Sciatic nerve (tissue), 2 donors: ENCODE data around the gene TEKTIP1. TPM values are rescaled to one million over a fixed set of nuclear protein-coding genes. Genes with fewer than 3 reads are reported as not detected.
"Not testable (repeated sequence)": the region's sequence is repeated elsewhere in the genome, so short reads cannot be mapped to it uniquely, and the experiment has no call there.

Experiments used
- ATAC-seq: fragments of 200-7000 bp; cut with Tn5 transposase; one replicate; pipeline ENCODE4 v1.9.1; 2020; ENCODE audit warnings: mild to moderate bottlenecking, moderate library complexity
- DNase-seq: peaks from one replicate; pipeline ENCODE4 v3.0.0-alpha.2; 2020; ENCODE audit warnings: low spot score
- intact Hi-C: fragments of 100-400 bp; cut with DNase I; formaldehyde crosslinking; loops from one replicate; pipeline ENCODE4 v1.14.2; 2022
- total RNA-seq: library from RNA; stranded (reverse); fragmentation: NEBNext Ultra II Directional; extraction: Animal tissue kit (Norgen Biotek cat#: 25700); gene quantifications from one replicate; pipeline ENCODE4 v1.2.1, GENCODE V29; 2021
- donor health status: DM: no; HTN: no; CAD: no.
- donor health status: DM: no; HTN: no; CAD: no.

TEKTIP1 gene
- total RNA-seq, 1 donor from 2014 or later: 4.9 TPM

DNA sequence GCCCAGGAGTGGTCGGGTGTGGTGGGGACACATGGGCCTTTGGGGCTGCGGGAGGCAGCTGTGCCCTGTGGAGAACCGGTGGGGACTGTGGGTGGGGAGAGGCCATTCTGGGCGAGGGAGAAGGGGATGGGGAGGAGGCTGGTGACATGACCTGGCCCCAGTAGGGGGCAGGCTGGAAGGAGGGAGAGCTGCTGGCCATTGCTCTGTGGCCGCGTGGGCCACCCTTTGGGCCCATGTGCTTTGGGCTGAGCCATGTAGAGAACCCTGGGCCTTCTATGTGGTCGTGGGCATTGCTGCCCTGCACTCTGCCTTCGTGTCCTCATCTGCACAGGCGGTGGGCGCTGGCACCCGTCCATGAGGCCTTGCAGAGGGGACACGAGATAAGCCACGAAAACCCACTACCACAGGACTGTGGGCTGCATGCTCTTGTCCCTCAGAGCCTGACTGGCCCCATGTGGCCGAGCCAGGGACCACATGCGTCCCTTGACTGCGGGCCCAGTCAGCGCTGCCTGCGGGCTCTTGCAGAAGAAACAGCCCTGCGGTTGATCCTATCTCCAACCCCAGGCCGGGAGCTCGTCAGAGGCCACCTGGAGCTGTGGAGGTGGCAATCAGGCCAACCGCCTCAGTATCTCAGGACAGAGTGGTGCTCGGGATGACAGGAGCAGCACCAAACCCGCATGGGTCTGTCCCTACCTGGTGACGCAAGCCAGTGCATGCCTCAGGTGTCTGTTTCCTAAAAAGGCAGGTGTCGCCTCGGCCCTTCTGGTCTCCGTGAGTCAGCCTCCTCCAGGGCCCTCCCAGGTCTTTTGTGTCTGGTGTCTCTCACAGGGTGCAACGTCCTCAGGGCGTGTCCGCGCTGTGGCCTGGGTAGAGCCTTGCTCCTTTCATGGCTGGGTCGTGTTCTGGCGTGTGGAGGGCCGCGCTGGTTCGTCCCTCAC, 18.5 kb upstream of the TEKTIP1 start:
- DNase-seq: no peak
- ATAC-seq: no peak
- intact Hi-C loops: no loop called here

DNA sequence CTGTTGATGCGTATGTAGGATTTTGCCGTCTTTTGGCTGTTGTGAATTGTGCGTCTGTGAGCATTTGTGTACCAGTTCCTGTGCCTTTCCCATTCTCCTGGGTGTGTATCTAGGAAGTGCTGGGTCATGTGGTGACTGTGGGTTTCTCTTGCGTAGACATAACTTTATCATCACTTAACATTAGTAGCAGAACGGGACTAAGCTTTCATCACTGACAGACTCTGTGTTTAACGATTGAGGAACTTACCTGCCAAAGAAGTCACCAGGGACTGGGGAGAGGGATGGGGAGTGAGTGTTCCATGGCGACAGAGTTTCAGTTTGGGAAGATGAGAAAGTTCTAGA, 17.9 kb upstream of the TEKTIP1 start:
- no peak for DNase-seq
- no peak for ATAC-seq
- intact Hi-C loops: no loop called here

DNA sequence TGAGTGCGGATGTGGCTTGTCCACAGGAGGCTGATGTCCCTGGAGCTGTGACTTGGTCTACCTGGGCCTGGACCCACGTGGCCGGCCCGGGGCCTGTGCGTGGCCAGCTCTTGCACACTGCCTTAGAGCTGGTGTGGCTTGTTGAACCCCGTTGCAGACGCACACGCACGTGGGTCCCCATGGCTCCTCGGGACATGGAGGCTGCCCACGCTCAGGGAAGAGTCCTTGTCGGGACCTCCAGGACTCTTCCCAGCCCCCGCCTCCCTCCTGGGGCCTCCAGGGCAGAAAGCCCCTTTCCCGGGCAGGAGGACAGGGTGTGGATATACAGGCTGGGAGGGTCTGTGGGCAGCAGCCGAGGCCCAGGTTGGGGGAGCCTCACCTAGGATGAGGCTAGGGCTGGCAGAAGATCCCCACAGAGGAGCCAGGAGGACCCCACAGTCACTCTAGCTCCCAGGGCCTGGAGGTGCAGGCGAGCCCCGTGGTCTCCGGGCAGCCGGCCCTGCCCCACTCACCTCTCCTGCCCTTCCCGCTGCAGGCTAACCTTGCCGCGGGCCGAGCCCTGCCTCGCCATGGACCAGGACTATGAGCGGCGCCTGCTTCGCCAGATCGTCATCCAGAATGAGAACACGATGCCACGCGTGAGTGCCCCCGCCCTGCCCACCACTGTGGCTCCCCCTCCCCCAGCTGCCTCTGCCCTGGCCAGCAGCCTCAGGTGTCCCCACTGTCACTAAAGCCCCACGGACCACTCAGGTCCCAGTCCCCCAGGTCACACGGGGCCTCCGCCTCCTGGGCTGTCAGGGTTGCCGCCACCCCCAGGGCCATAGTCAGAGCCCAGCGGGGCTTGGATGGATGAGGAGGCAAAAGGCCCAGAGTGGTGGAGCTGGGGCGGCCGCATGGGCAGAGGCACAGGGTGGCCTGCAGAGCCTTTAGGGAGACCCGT, 16.3 kb upstream of the TEKTIP1 start:
- intact Hi-C loops: no loop called here
- ATAC-seq: no peak
- DNase-seq: no peak

DNA sequence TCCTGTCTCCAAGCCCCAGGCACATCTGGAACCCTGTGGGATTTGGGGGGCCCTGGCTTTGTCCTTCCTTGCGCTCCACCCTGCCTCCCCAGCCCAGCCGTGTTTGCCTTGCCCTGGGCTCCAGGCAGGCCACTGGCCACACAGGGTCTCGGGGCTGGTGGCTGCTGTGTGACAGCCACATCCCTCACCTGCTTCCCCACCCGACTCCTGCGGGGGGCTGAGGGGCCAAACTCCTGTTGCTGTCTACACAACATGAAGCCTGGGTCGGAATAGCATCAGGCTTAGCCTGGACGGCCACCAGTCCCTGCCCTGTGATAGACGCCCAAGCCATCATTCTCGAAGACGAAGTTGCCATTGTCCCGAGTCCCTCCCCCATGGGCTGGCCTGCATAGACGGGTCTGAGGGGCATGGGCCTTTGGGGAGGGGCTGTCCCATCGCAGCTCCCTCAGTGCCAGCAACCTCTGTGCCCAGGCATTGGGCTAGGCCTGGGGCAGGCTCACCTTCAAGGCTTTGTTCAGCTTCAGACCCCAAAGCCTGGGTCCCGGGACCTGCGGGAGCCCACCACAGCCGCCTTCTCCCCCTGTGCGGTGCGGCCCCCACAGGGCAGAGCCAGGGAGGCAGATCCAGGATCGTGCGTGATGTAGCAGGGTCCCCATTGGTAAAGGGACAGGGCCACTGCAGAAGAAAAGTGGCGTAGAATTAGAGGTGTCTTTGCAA, 15.5 kb upstream of the TEKTIP1 start:
- ATAC-seq (no peak), DNase-seq (no peak)
- intact Hi-C loops: no loop called here

DNA sequence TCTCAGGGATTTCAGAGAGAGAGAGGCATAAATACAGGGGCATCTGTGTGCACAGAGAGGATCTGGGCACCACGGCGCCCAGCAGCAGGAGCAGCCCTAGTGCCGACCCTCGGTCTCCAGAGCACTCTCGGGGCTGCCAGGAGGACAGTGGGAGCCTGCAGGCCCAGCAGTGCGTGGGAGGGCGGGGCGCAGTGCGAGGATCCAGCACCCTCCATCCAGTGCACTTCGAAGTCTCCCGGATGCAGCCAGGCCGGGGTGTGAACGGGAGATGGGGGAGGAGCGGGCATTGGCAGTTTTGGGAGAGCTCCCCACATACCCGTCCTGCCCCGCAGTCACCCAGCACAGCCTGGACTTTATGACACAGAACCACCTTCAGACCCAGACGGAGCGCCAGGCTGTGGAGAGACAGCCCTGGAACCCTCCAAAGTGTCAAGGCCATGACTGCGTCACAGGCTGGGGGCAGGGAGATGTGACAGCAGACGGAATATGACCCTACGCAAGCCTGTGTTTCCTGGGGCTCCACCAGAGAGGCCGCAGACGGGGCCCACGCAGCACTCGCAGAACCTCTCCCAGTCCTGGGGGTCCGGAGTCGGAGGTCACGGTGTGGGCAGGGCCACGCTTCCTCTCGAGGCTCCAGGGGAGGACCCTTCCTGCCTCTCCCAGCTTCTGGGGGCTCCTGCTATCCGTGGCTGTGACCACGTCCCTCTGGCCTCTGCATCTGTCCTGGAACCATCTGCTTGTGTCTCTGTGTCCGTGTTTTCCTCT, 14.7 kb upstream of the TEKTIP1 start:
- intact Hi-C loops: no loop called here
- ATAC-seq (no peak), DNase-seq (no peak)

DNA sequence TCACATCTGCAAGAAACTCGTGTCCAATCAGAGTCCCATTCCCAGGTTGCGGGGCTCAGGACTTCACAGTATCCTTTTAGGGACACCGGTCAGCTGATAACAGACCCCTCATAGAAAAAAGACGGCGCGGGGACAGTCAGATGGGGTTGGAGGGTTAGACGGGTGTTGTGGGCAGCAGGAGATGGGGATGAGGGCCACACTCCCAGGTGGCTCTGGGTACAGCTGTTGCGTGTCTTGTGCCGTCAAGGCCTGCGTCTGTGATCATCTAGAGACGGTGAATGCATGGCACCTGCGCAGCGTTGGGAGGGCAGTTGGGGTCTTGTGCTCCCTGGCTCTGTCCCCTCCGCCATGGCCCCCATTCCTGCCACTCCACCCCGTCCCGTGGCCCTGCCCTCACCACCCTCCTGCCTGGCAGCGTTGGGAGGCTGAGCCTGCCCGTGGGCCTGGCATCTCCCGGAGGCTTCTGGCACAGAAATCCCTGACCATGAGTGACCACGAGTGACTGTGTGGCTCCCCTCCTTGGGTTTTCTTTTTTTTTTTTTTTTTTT, 14.0 kb upstream of the TEKTIP1 start:
- DNase-seq (no peak), ATAC-seq (no peak)
- intact Hi-C loops: no loop called here

DNA sequence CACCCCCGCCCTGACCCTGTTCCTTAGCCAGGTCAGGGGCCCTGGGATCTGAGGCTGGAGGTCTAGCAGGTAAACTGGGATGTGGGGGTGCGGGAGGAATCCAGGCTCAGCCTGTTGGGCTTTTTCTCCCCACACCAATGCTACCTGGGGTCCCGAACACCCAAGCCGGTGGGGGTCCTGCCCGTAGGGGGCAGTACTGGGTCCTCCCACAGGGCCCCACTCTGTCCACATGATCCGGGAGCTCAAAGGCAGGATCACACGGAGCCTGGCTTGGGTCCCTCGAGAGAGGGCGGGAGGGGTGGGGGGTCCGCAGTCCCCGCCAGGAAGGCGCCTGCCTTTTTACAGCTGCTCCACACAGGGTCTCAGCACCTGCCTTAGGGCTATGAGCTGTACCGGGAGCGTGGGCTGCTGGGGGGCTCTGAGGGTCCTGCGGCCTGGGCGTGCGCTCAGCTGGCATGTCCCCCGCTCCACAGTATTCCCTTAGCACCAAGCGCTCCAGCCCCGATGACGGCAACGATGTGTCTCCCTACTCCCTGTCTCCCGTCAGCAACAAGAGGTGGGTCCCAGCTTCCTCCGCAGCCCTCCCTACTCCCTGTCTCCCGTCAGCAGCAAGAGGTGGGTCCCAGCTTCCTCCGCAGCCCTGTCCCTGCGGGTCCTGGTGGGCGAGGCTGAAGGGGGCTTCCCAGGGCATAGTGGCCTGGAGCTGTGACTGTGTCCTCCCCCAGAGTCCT, 12.3 kb upstream of the TEKTIP1 start:
- no peak for DNase-seq
- no peak for ATAC-seq
- intact Hi-C loops: no loop called here

DNA sequence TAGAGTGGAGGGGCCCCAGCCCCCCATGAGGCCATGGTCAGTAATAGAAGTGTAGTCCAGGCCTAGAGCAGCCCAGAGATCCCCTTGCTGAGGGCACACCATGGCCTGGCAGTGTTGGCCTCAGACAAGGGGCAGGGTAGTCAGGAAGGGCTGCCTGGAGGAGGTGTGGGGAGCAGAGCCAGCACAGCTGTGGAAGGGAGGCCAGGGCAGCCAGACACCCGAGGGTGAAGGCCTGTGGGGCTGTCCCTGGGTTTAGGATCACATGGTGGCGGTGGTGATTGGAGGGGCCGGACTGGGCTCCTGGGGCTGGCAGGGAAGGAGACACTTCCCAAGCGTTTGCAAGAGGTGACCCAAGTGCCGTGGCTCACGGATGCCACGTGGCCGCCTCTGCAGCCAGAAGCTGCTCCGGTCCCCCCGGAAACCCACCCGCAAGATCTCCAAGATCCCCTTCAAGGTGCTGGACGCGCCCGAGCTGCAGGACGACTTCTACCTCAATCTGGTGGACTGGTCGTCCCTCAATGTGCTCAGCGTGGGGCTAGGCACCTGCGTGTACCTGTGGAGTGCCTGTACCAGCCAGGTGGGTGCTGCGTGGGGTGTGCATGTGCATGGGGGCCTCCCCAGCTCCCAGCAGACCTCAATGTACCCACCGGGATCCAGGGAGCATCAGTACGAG, 11.6 kb upstream of the TEKTIP1 start:
- DNase-seq (no peak), ATAC-seq (no peak)
- intact Hi-C loops: no loop called here

DNA sequence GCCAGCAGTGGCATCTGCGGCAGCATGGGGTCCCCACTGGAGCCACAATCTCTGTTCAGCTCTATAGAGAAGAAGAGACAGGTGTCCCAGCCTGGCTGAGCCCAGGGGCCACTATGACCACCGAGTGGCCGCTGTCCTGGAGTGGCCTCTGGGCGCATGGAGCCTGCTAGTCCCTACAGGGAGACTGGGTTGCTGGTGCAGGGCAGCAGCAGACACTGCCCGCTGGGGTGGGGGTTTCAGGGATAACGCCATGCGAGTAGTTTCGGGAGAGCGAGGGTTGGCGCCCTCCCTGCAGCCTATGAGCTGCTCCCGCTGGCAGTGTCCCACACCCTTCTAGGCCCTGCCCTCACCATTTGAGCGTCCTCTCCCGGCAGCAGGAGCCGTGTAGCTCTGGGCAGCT, 10.9 kb upstream of the TEKTIP1 start:
- no peak for ATAC-seq
- intact Hi-C loops: no loop called here
- DNase-seq: no peak

DNA sequence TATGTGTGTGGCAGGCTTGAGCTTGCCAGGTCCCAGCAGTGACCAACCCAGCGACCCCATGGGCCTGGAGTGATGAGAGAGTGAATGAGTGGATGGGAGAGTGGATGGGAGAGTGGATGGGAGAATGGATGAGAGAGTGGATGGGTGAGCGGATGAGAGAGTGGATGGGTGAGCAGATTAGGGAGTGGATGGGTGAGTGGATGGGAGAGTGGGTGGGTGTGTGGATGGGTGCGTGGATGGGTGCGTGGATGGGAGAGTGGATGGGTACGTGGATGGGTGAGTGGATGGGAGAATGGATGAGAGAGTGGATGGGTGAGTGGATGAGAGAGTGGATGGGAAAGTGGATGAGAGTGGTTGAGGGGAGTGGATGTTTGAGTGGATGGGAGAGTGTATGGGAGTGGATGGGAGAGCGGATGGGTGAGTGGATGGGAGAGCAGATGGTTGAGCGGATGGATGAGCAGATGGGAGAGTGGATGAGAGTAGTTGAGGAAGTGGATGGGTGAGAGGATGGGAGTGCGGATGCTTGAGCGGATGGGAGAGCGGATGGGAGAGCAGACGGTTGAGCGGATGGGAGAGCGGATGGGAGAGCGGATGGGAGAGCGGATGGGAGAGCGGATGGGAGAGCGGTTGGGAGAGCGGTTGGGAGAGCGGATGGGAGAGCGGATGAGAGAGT, 10.3 kb upstream of the TEKTIP1 start:
- intact Hi-C loops: no loop called here
- no peak for DNase-seq
- ATAC-seq: no peak

DNA sequence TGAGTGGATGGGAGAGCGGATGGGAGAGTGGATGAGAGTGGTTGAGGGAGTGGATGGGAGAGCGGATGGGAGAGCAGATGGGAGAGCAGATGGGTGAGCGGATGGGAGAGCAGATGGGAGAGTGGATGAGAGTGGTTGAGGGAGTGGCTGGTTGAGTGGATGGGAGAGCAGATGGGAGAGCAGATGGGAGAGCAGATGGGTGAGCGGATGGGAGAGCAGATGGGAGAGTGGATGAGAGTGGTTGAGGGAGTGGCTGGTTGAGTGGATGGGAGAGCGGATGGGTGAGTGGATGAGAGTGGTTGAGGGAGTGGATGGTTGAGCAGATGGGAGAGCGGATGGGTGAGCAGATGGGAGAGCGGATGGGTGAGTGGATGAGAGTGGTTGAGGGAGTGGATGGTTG, 9.7 kb upstream of the TEKTIP1 start:
- ATAC-seq, DNase-seq, intact Hi-C loops: not testable (repeated sequence)

DNA sequence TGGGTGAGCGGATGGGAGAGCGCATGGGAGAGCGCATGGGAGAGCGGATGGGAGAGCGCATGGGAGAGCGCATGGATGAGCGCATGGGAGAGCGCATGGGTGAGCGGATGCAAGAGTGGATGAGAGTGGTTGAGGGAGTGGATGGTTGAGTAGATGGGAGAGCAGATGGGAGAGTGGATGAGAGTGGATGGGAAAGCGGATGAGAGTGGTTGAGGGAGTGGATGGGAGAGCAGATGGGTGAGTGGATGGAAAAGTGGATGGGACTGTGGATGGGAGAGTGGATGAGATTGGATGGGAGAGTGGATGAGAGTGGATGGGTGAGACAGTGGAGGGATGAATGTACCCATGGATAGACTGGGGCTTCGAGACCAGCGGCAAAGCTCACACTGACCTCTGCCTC, 8.6 kb upstream of the TEKTIP1 start:
- DNase-seq: no peak
- intact Hi-C loops: no loop called here
- no peak for ATAC-seq

DNA sequence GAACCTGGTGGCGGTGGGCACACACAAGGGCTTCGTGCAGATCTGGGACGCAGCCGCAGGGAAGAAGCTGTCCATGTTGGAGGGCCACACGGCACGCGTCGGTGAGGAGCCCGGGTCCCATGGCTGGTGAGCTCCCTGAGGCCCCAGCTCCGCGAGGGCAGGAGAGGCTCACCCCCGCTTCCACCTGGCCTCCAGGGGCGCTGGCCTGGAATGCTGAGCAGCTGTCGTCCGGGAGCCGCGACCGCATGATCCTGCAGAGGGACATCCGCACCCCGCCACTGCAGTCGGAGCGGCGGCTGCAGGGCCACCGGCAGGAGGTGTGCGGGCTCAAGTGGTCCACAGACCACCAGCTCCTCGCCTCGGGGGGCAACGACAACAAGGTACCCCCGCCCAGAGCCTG, 7.3 kb upstream of the TEKTIP1 start:
- no peak for DNase-seq
- intact Hi-C loops: no loop called here
- no peak for ATAC-seq

DNA sequence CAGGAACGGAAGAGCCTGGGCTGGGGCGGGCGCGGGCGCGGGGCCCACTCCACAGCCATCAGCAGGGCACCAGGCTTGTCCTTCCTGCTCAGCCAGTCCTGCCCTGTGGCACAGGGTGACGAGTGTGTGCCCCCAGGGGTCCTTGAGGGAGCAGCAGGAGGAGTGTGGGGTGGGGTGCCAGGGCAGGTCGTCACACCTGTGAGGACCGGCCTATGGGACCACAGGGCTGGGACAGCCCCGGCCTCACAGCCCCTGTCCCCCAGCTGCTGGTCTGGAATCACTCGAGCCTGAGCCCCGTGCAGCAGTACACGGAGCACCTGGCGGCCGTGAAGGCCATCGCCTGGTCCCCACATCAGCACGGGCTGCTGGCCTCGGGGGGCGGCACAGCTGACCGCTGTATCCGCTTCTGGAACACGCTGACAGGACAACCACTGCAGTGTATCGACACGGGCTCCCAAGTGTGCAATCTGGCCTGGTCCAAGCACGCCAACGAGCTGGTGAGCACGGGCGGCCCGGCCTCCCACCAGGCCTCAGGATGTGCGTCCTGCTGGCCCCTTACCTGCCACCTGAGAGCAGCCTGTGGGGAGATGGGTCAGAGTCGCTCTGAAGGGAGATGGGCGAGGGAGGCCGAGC, 6.7 kb upstream of the TEKTIP1 start:
- intact Hi-C loops: no loop called here
- no peak for DNase-seq
- no peak for ATAC-seq

DNA sequence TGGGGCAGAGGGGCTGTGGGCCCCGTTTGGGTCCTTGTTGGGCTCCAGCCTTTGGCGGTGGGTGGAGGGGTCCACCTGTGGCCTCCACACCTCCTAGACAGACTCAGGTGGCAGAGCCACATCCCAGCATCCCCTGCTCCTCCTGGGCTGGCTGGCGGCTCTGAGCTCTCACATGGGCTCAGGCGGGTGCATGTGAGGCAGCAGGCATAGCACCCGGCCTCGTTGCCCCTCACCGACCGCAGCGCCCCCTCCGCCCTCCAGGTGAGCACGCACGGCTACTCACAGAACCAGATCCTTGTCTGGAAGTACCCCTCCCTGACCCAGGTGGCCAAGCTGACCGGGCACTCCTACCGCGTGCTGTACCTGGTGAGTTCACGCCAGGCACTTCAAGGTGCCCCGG, 5.9 kb upstream of the TEKTIP1 start:
- DNase-seq (no peak), ATAC-seq (no peak)
- intact Hi-C loops: no loop called here

DNA sequence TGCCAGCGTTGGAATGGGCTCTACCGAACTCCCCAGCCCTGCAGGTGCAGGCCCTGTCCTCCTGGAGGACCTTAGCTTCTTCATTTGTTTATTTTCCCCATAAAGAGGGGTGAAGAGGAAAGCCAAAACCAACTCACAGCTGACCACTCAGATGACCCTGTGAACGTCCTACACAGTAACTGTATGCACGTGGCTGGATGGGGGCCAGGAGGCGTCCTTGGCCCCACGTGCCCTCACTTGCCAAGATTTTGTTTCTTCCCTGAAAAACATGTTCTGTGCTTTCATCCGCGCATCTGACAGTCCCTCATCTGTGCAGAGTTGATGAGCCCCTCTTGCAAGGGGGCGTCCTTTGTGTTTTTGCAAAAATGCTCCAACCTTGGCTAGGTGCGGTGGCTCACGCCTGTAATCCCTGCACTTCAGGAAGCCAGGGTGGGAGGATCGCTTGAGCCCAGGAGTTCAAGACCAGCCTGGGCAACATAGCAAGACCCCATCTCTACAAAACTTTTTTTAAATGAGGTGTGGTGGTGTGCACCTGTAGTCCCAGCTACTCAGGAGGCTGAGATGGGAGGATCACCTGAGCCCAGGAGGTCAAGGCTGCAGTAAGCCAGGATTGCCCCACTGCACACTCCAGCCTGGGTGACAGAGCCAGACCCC, 5.3 kb upstream of the TEKTIP1 start:
- intact Hi-C loops: no loop called here
- DNase-seq (no peak), ATAC-seq (no peak)
